NCI-H446 (cell line): Measurements from ENCODE around the gene ASCC1.

Source experiments
- DNase-seq, 2 experiments: peaks; one replicate each; lab custom pipeline; 2025; lab: John Stamatoyannopoulos, UW

The ASCC1 gene

DNA sequence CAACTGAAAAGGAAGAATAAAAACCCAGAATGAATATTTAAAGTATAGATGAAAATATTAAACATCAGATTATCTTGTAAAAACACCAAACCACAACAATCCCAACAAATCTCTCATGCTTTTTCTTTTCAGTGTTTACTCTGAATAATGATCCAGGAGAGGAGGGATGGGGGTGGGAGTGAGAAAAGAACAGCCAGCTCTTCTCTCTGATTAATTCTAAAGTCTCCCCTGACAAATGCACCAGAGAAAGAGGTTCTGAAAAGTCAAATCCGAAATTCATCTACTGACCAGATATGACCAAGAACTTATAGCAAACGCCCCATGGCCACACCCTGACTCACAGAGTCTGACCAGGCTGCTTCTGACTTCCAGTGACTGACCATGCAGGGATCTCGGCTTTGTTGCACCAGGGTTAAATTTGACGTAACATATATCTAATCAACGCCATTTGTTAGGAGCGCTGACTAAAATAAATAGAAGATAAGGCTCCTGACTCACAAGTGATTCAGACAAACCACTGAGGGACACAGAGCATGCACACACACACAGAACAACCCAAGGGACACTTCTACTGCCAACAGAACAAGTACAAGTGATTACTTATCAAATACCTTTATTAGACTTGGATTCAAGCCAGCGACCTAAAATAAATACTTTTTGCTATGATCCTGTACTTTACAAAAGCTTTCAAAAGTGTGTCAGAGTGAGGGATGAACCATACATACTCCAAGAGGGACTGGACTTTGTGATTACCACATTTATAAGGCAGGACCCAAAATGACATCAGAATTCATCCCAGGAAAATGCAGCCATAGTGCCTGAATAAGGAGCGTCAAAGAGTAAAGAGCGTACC, 118.4 kb downstream of the ASCC1 start:
- no peak for DNase-seq

DNA sequence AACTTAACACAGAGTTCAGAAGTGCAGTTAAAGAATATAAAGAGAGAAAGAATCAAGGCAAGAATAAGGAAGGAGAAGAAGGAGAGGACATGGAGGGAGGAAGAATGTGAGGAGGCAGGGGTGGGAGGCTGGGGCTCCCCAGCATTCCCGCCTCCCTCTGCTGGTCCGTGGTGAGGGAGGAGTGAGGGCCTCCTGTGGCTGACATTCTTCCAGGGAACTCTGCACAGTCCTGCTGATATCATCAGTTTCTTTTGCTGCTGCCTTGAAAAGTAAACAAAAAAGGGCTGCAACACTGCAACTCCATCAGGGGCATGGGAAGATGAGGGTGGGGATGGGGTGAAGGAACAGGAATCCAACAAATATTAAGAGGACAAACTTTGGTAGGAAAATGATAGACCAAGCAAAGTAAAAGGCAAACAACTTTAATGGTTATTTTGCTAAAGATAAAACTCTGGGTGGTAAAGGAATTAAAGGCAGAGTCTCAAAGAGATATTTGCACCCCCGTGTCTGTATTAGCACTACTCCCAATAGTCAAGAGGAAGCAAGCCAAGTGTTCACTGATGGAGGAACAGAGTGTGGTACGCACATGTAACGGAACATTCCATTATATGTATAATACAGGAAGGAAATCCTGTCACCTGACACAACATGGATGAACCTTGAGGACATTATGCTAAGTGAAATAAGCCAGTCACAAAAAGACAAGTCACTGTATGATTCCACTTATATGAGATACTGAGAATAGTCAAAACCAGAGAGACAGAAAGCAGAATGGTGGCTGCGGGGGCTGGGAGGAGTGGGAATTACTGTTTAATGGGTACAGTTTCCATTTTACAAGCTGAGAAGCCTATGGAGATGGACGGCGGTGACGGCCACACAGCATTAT, 119.7 kb downstream of the ASCC1 start:
- DNase-seq, result no peak

DNA sequence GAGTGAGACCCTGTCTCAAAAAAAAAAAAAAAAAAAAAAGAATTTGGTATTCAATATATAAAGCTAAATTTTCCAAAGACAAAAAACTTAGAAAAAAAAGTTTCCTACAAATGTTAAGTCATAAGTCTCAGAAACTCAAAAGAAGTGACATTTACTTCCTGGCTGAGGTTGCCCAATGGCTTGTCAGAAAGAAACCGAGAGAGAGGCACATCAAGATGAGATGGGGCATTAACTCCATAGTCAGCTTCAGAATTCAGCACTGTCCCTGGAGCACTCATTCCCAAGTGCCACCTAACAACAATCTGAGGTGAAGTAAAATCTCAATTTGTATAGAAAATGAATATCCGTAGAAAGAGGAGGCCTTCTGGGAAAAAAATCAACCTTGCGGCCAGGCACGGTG, 120.9 kb downstream of the ASCC1 start:
- no peak for DNase-seq

DNA sequence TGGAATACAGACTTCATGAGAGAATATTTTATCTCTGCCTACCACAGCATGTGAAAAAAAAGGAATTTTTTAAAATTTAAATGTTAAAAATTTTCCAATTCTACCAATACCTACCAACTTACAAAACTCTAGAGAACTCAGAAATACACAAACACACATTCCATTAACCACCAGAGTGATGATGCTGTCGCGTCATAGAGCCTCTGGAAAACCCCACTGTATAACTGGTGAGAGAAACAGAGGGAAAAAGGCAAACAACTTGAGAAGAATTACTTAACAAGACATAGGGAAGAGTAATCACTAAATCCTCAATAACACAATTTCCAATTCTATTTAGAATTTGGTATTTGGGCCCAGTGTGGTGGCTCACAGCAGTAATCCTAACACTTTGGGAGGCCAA, 121.5 kb downstream of the ASCC1 start:
- no peak for DNase-seq

DNA sequence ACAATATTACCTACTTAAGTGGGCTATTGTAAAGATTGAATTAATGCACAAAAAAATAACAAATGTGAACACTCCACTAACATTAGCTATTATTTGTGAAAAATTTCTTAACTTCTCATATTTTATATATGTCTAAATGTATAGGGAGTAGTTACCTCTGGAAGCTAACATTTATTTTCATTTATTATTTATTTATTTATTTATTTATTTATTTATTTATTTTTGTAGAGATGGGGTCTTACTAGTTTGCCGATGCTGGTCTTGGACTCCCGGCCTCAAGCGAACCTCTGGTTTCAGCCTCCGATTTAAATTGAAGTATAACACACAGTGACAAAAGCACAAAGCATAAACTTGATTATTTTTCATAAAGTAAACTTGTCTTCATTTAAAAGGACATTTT, 122.6 kb downstream of the ASCC1 start:
- no peak for DNase-seq

DNA sequence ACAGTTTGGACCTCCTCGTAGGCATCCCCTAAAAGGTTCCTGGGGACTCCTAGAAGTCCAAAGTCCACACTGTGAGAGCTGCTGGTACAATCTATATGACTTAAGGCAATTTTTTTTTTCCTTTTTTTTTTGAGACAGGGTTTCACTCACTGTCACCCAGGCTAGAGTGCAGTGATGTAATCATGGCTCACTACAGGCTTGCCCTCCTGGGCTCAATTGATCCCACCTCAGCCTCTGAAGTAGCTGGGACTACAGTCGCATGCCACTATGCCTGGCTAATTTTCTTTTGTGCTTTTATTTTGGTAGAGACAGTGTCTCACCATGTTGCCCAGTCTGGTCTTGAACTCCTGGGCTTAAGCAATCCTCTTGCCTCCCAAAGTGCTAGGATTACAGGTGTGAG, 123.1 kb downstream of the ASCC1 start:
- no peak for DNase-seq

DNA sequence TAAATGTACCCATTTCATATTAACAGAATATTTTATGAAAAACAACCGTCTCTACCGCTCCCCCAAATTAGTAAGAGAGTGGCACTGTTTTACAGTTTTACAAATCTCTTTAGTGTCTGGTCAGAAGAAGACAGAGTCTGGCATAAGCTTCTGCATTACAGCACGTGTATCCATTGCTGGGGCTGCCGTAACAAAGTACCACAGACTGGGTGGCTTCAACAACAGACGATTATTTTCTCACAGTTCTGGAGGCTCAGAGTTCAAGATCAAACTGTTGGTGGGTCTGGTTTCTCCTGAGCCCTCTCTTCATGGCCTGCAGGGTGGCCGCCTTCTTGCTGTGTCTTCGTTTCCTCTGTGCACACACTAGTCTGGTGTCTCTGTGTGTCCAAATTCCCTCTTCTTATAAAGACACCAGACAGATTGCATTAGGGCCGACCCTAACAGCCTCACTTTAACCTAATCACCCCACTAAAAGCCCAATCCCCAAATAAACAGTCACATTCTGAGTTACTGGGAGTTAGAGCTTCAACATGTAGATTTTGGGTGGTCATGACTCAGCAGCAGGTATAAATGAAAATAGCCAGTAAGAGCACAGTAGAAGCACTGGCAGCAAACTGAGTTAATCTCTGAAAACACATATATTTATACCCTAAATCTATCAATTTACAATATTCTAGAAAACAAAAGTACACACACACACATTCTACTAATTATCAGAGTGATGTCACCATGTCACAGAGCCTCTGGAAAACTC, 123.7 kb downstream of the ASCC1 start:
- no peak for DNase-seq

DNA sequence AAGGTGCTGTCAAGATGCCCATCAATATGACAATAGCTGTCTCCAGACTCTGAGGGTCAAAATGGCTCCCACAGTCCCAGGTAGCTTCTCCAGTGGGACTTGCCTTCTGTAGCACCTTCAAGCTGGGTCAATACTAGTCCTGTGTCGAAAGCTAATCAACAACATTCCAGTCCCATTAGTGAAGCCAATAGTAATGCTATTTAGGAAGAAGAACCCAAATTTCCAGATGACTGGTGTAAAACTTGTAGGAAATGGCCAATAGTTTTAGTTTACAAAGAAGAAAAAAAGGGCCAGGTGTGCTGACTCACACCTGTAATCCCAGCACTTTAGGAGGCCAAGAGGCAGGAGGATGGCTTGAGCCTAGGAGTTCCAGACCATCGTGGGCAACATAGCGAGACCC, 125.8 kb downstream of the ASCC1 start:
- no peak for DNase-seq

DNA sequence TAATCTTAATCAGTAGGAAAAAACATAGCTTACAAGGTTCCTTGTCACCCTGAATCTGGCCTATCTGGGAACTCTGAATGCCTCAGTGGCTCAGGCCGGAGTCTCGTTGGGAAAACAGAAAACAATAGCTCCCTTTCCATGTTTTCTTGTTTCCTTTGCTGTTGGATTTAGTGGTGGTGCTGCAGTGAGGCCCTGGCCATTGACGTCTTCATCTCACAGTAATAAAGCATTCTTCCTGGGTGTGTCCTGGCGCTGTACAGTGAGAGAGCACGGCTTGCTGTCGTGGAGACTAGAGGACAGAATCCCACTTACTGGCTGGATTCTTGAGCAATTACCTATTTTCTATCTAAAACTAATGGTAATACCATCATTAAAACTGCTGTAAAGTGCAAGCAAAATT, 126.5 kb downstream of the ASCC1 start:
- no peak for DNase-seq

DNA sequence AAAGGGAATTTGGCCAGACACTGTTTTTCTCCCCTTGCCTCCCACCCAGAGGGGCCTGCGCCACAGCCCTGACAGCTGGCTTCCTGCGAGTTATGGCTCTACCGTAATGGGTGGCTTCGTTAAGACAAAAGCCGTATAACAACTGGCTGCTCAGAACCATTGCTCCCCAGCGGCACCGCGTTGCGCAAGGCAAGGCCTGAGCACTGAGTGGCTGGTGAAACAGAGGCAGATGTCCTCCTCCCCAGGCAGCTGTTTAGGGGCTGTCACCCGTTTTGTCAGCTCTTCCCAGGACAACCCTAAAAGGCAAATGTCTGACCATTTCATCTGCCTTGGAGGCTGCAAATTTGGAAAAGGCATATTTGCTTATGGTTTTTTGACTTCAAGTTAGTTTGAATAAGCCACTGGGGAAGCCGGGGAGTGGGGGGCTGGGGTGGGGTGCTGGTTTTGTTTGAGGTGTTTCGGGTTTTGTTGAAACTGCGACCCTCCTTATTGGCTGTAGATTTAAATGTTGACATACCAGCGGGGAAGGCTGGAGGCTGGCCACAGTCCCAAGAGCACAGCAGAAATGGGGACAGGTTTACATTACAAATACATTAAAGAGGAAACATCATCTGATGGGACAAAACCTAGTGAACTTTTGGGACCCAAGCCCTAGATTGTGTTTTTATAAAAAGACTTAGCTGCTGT, 127.0 kb downstream of the ASCC1 start:
- DNase-seq, result no peak

DNA sequence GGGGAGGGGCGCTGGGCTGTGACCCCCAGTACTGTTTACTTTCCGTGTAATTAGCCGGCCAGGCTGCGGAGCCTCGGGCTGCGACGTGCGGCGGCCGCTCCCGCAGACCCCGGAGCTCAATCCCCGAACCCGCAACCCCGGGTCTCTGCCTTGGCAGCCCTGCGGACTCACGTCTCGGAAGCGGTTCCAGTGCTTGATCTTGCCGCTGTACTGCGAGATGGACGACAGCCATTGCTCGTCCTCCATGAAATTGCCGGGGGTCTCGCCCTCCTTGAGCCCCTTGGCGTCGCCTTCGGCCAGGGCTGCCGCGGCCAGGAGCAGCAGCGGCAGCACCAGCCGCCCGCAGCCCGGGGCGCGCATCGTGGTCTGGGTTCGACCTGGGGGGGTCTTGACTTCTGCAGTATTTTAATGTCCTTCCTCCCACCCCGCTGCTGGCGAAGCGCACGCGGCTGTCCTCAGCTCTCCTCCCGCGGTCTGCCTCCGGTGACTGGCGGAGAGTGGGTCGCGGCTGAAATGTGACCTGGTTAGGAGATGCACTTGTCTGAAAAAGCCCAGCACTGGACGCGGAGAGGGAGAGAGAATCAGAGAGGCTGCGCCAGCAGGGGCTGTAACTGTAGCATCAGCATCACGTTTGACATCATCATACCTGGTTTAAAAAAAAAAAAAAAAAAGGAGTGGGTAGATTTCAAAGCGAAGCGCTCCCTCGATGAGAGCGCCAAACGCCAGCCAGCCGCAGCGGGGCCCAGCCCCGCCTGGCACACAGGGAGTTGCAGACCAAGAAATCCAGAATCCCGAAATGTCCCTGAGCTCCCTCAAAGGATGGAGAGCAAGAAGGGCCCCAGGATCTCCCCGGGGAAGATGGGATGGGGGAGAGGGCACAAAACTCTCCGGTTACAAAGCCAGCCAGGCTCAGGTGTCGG, 127.8 kb downstream of the ASCC1 start, which contains the start of gene SPOCK2:
SPOCK2 (minus strand) TSS at position 583 of the 920 bp plus-strand sequence; CDS start at position 360, 223 bp downstream.
- DNase-seq, result no peak

DNA sequence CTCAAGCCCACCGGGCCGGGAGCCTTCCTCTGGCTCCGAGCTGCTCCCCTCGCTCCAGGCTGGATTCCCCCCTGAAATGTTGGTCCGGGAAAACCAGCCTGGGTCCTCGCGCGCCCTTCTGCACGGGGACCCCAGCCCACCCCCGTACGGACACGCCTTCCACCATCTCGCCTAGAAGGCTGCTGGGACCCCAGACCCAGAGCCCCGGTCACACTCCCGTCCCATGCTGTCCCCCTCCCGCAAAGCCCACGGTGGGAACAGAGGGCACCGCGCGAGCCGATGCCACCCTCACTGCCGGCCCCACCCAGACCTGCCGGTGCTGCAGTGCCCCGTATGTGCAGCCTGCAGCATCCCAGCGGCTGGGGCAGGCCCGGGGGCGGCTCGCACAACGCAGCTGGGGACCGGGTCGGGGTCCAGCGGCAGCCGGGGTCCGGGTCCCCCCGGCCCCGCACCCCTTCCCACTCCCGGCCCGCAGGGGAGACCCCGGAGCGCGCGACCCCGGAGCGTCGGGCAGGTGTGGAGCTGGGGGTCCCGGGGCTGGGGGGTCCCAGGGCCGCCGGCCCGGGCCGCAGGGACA, 128.6 kb downstream of the ASCC1 start:
- DNase-seq, result no peak

DNA sequence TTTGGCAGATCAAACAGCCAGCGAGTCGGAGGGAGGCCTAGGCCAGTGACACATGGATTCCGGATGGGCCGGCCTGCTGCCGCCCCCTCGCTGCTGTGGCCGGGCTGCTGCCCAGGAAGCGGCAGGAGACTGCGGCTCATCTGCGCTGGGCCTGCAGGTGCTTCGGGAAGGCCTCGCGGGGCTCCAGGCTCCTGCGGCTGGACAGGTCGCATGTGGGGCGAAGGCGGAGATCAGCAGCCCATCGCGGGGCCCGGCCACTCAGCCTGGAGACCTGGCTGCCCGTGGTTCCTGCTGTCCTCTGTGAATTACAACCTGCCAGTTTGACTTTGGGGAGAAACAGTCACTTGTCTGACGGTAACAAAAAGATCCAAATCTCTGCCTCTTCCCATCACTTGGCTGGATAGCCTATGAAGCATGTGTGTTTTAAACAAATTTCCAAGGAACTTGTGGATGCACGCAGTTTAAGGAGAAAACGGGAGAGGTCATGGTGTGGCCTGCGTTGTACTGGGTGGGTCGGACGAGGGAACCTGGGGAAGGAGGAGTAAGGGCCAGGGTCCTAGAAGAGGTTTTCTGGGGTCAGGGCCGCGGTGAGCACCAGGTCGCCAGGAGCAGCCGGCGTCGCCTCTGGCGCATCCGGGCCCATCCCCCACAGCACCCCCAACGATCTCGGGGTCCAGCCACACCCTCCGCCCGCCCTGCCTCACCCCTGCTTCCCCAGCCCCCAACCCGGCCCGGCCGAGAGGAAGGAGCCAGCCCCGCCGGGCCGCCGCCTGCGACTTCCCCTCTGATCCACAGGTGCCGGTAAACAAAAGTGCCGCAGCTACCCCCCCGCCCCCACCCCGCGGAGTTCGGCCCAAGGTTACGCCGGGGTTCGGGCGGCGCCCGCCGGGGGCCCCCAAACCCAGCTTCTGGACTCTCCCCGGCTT, 129.3 kb downstream of the ASCC1 start:
- DNase-seq, result no peak

DNA sequence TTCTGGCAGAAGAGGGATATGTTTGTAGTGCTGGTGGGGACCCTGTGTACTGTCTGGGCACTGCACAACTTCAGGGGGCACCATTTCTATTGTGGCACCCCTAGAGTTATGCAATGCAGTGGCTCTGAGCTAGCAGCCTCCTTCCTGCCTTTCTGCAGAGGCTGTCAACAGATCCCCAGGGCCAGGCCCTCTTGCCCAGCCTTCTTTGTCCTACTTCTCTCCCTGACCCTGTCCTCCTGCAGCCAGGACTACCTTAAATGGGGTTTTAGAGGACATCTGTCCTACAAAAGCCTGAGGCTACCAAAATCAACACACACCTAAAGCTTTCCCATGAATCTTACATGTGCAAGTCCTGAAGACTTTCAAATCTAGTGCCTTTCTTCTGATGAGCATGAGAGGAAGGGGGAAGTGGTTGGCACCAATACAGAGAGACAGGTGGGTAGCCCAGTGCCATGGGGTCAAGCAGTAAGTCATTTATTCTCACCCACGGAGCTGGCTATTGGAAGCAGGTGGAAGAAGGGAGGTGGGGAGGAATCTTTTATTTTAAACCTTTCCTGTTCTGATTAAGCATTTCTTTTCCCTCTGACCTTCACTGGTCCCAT, 130.1 kb downstream of the ASCC1 start:
- DNase-seq, result no peak

DNA sequence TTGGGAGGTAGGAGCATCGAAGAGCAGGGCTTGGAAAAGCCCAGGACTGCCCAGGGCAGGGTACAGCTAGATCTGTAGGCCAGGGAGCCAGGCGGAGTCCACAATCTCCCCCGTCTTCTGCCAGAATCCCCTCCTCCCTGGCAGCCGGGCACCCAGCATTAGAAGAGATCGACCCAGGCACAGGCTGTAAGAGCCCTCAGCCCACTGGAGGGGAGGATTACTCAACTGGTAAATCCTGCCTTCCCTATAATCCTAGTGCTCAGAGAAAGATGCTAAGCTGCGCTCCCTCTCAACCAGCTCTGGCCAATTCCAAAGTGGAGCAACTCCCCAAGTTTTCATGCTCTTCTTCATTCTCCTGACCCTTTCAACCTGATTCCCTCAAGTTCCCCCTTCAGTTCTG, 130.9 kb downstream of the ASCC1 start:
- no peak for DNase-seq

DNA sequence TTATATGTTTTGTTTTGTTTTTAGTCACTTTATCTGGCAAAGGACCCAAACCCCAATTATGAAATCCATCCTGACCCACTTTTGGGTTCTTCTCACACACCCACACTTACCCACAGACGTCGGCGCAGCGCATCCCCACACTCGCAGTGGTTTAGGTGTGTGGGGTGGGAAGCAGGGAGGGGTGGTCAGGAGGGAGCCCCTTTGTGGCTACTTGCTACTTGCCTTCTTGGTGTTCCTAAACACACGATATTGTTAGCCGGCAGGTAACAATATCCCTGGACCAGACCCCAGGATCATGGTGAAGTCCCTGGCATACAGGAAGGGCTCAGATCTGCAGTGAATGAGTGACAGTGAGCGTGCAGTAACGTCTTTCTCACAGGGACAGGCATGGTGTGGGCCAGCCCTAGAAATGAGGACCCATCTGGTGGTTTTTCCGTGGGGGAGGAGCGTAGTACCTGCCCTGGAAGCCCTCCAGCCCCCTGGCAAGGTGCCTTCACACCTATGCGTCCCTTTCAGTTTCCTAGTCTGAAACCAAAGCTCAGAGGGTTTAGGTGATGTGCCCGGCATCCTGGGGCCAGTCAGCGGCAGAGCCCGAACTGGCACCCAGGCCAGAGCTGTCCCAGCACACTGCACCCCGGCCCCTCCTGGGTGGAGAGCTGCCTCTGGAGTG, 132.2 kb downstream of the ASCC1 start:
- DNase-seq, result no peak

DNA sequence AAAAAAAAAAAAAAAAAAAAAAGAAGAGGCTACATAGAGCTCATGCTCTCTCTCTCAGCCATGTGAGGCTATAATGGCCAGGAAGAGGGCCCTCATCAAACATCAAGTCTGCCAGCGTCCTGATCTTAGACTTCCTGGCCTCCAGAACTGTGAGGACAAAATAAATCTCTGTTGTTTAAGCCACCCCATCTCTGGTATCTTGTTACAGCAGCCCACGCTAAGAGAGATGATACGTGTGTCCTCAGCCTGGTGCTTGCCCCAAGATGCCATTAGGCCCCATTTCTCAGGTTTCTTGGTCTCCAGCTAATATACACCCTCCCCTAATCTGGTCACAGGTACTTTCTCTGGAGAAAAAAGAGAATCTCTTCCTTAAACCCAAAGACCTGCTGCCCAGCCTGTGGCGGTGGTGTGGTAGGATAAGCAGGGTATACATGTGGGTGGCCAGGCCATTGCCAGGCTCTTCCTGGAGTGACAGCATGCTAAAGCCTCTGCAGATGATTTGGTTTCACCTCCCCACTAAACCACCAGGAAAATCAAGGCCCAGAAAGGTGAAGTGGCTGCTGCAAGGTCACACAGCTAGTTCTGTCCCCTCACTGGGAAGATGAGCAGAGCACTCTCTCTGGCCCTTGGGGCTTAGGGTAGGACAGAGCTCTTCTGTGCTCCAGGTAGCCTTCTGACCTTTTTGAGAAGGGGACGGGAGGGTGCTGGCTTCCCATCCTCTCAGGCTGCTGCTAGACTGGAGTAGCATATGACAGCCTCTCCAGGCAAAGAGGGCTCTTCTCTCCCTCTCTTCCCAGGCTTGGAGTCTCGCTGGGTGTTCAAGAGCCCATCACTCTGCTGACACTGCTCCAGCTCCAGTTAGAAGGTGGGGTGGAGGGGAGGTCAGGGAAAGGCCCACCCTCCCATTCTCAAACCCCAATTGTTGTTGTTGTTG, 133.0 kb downstream of the ASCC1 start:
- DNase-seq, result no peak
